A204.1 (cell line): ENCODE results near the gene CTF1.
A peak's percentile ranks its signal among the peaks of the same experiment; 100 is the strongest.

Experiments
- FAIRE-seq: peaks from 2 replicates; lab custom pipeline; 2012; peaks lifted over from hg19 to GRCh38; lab: Jason Lieb, UNC

CTF1 gene

GRCh38 chr16:30910427-30911029 is 14.1 kb downstream of the CTF1 start:
- FAIRE-seq: no peak

DNA sequence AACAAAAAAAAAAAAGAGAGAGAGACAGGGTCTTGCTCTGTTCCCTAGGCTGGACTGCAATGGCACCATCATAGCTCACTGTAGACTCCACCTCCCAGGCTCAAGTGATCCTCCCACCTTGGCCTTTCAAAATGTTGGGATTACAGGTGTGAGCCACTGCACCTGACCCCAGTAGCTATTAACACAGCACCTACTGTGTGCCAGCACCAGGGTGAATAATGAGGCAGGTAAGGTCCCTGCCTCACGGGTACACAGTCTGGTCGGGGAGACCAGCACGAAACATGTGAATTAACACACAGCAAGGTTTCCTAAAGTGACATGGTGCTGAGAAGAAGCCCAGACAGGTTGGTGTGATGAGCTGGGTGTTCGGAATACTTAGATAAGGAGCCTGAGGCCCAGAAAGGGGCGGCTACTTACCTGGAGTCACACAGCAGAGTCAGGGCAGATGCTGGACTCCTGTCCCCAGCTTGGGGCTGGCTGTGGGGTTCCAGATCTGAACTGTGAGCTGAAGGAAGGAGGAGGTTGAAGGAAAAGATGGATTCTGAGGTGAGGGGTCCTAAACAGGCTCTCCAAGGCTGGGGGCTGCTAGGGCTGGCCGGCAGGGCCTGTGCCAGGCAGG is 16.5 kb downstream of the CTF1 start:
- no peak for FAIRE-seq

GRCh38 chr16:30914830-30915229 is 18.4 kb downstream of the CTF1 start:
- no peak for FAIRE-seq

DNA sequence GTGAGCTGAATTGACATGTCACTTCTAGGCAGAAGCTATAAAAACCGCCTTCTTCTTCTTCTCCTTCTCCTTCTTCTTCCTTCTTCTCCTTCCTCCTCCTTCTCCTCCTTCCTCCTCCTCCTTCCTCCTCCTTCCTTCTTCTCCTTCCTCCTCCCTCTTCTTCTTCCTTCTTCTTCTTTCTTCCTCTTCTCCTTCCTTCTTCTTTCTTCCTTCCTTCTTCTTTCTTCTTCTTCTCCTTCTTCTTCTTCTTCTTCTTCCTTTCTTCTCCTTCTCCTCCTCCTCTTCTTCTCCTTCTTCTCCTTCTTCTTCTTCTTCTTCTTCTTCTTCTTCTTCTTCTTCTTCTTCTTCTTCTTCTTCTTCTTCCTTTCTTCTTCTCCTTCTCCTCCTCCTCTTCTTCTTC is 22.2 kb downstream of the CTF1 start:
- FAIRE-seq: no peak

DNA sequence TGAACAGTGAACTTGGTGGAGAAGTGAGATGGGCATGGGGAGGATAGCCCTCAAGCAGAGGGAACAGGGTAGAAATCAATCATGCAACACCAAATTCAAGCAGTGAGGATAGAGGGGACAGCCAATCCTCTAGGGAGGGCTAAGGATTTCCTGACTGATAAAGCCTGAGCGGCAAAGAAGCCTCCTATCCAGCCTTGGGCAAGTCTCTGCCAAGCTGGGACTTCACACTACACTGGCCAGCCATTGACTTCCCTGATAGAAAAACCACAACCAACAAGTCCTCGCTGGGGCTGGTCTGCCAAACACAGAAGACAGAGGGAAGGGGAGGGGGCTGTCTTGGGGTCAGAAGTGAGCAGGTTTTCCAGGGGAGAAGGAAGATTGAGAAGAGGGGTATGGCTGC is 24.5 kb downstream of the CTF1 start:
- FAIRE-seq: no peak

DNA sequence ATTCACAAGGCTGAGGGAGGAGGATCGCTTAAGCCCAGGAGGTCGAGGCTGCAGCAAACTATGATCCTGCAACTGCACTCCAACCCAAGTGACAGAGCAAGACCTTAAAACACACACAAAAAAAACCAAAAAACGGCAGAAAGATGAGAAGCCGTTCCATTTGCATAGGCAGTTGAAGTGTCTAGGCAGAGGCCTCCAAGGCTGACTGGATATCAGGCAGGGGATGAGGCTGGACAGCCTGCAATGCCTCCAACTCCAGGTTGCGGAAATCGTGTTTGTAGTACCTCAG is 25.0 kb downstream of the CTF1 start:
- FAIRE-seq: no peak

GRCh38 chr16:30921748-30922419 is 25.5 kb downstream of the CTF1 start:
- peak; percentile 82 for FAIRE-seq

- peak; percentile 99 for FAIRE-seq
Observed at GRCh38 chr16:30922420-30922959, 26.1 kb downstream of the CTF1 start.

DNA sequence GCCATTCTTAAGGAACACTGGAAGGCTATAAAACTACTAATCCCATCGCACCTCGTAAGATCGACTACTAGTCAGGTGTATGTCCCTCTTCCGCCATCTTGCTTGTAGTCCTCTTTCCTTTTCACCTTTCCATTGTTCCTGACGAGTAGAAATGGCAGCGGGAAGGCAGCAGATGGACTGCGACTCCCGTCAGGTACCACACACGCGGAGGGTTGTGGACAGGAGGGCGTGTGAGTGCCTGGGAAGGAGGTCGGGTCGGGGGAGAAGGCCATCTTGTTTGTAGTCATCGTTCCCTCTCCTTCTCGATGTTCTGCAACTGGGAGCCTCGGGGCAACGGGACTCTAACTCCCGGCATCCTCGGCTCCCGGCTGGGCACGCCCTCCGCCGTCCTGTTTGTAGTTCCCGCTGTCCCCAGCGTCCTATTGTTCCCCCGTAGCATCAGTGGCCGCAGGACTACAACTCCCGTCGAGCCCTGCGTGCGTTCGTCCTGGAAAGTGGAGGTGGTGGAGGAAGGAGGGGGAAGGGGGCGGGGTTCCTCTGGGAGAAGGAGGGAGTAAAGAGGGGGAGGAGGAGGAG is 26.6 kb downstream of the CTF1 start:
- FAIRE-seq: no peak

- no peak for FAIRE-seq
Observed at GRCh38 chr16:30923554-30924075, 27.2 kb downstream of the CTF1 start, which contains the start of gene FBXL19. Gene FBXL19 (plus strand): TSS chr16:30923572. CDS start chr16:30925755, 2,183 bp downstream.

DNA sequence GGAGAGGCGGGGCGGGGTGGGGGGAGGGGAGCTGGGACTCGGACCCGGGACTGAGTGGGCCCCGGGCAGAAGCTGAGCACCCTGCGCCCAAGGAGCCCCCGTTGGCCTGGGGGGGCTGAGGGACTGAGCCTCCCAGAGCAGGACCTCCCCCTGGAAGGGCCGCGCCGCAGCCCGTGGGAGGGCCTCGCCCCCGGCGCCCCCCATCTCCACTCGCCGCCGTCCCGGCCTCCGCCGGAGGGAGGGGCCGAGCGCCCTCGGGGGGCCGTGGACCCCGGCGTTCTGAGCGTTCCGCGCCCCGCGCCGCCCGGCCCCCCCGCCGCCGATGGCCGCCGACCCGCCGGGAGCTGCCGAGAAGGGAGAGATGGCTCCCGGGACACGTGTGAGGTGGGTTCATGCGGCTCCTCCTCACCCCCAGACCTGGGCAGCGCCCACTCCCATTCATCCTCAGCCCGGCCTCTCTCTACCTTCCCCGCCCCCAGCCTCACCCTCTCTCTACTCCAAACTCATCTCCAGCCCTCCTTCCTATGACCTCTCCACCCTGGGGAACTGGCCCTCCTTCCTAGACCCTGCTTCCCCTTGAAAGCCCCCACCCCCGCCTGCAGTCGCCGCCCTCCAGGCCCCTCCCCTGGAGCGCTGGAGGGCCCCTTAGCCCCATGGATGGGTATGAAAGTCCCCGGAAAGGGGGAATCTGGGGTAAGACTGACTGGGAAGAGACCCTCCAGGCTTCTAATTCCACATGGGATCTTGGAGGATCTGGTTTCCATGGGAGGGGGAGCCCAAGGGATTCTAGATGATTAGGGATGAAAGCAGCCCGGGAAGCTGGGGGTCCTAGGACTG is 27.9 kb downstream of the CTF1 start:
- FAIRE-seq: no peak

GRCh38 chr16:30924913-30925631 is 28.7 kb downstream of the CTF1 start:
- FAIRE-seq: no peak

DNA sequence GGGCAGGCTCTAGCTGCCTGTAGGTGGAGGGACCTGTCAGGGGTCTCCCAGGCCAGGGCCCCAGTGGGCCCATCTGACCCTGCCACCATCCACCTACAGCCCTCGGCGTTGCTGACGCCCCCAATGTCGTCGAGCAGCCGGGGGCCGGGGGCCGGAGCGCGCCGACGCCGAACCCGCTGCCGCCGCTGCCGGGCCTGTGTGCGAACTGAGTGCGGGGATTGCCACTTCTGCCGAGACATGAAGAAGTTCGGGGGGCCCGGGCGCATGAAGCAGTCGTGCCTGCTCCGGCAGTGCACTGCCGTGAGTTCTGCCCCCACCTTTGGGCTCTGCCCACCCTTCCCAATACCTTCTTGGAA is 29.2 kb downstream of the CTF1 start:
- no peak for FAIRE-seq

DNA sequence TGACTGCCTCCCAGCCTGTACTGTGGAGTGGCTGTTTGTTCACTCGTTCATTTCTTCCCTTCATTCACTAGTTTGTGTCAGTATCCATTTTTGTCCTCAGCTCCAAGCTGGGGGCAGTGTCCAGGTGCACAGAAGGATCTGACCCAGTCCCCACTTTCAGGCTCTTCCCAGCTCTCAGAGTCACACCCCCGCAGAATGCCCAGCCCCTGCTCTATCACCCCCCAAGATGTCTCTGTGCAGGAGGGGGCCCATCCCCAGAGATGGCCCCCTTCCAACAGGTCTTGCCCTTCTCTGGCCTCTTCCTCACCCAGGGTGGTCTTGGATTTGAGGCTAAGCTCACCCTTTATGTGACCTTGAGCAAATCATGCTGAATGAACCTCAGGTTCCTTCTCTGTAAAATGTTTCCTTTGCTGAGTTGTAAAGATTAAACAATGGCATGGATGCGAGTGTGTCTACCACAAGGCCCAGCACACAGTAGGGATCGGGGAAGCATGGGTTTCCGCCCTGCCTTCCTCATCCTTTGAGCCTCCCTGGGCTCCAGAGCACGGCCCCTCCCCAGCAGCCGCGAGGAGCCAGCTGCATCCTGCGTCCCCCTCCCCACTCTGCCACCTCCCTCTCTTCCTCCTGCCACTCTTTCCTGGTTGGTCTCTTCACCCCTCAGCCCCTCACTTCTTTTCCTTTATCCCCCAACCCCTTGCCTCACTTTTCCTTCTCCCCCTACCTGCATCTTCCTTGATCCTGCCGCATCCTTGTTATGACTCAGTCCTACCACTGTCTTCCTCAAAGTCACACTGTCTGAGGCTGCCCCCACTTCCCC is 29.8 kb downstream of the CTF1 start:
- no peak for FAIRE-seq

GRCh38 chr16:30926937-30927788 is 30.7 kb downstream of the CTF1 start:
- FAIRE-seq: no peak

GRCh38 chr16:30927789-30928378 is 31.5 kb downstream of the CTF1 start:
- no peak for FAIRE-seq

DNA sequence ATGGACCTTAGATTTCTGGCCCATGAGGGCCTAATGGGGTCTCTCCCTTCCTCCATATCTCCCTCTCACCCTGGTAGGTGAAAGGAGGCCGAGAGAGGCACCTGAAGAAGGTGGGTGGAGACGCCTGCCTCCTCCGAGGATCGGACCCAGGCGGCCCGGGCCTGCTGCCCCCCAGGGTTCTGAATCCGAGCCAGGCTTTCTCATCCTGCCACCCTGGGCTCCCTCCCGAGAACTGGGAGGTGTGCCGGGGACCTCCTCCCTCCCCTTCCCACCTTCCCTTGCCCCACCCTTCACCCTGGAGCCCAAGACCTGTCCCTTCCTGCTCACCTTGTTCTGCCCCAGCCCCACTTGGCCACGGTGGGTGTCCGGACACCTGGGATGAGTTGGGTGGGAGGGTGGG is 32.0 kb downstream of the CTF1 start:
- FAIRE-seq: no peak

GRCh38 chr16:30929167-30929566 is 32.8 kb downstream of the CTF1 start:
- no peak for FAIRE-seq

- no peak for FAIRE-seq
Observed at GRCh38 chr16:30930160-30930571, 33.8 kb downstream of the CTF1 start.
